GM18499 (cell line): Measurements from ENCODE around the gene ANKRD34B.

Experiments
- ATAC-seq: cut with Tn5 transposase; IDR thresholded peaks from one replicate; pipeline ENCODE4 v1.9.1; 2021; ENCODE audit warnings: moderate number of reproducible peaks; ENCODE audit not compliant: insufficient read depth, unreplicated experiment

The ANKRD34B gene

DNA sequence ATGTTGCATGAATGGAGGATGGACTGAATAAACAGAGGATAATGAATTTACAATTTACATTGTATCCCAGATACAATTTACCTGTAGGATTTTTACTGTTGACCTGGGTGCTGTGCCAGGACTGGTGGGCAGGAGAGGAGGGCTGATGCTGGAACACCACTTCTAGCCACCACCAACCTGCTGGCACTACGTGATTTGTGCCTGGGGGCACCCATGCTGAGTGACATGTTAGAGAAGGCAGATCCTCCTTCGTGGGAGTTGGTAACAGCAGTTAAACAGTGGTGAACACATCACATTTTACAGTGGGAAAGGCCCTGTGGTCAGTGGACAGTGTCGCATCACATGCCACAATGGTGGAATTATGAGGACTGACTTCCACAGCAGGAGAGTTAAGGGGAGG lies 3.0 kb upstream of the ANKRD34B start:
- ATAC-seq, result no peak

DNA sequence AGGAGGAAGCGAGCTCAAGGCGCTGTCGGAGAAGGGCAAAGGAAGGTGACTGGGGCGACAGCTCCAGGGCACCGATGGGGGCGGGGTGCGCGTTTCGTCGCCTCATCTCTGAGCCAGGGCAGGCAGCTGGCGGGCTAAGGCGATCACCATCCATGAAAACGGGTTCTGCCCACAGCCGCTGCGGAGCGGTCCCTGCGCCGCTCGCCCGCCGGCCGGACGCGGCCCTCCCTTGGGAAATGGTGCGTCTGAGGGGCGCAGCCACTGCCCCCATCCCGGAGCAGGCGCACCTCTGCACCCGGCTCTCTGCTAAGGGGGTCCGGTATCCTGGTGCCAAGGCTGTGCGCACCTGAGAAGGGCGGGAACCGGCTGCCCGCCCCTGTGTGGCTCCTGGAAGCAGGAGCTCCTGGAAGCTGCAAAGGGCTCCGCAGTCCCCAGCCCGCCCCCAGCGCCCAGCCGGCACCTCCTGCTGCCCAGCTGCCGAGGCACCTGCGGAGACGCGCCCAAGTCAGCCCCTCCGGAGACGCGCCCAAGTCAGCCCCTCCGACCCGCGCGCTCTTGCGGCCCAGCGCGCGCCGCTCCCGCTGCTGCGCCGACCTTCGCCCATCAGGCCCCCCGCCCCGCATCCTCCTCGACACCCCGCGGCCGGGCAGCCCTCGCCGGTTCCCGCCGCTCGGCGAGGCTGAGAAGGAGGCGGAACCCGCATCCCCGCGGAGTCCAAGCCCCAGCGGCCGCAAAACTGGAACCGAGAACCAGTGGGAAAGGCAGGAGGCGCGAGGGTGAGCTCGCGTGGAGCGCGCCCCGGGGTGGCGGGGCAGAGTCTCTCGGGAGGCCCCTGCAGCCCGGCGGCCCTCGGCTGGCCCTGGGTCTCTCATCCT lies 757 bp downstream of the ANKRD34B start:
- no peak for ATAC-seq

- ATAC-seq, result no peak
Observed at GRCh38 chr5:80568251-80568650, 1.8 kb downstream of the ANKRD34B start.

- no peak for ATAC-seq
Observed at GRCh38 chr5:80566711-80567259, 3.3 kb downstream of the ANKRD34B start.

DNA sequence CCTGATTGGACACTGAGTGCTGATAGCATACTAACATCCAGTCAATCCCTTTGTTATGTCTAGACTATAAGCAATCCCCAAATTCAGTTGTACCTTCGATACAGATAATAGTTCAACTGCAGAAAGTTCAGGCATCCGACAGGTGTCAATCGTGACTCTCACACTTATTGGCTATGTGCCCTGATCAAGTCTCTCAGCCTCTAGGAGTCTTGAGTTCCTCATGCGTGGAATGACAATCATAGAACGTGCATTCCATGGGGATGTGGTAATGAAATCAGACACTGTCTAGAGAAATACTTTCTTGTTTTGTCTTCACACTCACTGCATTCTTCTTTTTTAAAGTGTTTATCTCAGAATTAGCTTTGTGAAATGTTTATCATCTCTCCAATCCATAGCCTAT lies 4.8 kb downstream of the ANKRD34B start:
- no peak for ATAC-seq

- ATAC-seq, result no peak
Observed at GRCh38 chr5:80559244-80559643, 10.8 kb downstream of the ANKRD34B start.

DNA sequence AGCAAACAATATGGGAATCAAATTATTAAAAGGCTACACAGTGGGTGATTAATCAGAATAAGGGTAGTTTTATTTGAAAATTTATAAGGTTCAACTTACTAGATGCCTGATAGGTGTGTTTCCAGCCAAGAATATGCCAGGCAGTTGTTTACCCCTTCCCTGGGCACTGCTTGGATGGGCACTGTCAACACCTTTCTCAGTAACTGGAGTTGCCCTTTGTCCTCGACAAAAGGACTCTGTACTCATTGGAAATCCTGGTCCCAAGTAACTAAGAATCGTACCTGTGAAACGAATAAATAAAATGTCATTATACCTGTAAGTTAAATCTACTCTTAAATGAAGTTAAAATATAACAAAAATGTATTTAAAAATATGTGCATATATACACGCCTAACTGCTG lies 15.0 kb downstream of the ANKRD34B start:
- ATAC-seq, result no peak

DNA sequence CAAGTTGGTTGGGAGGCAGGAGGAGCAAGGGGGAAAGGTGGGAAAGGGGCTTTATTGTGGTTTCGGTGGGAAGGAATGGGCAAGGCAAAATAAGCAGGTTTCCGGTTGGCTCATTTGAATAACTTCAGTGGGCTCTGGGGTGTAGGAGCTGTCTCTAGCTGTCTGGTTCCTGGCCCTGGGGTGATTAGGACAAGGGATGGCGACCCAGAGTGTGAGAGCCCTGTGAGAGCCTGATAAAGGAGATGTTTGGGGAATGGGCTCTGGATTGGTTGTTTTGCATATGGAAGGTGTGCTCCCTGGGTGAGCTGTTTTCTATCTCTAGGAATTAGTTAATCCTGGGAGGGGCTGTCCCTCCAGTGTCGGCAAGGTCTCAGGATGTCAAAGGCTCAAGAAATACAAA lies 15.4 kb downstream of the ANKRD34B start:
- ATAC-seq, result no peak

DNA sequence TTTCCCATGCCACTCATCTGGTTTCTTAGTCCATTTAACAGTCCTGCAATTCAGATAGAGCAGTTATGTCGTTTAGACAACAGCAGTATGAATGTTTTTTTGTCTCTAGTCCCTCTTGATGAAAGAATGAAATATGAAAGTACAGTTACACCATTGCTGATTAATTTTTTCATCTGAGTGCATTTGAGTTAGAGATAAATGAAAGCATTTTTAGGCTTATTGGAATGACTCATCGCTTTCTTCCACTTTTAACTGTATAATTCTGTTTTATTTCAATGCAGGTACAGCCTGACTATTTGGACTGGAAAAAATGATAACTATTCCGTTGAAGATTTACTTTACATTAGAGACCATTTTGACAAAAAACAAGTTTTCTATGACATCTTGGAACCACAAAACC lies 28.7 kb downstream of the ANKRD34B start:
- ATAC-seq, result no peak

- ATAC-seq, result no peak
Observed at GRCh38 chr5:80540691-80541090, 29.4 kb downstream of the ANKRD34B start.

- no peak for ATAC-seq
Observed at GRCh38 chr5:80516826-80517225, 53.3 kb downstream of the ANKRD34B start.

DNA sequence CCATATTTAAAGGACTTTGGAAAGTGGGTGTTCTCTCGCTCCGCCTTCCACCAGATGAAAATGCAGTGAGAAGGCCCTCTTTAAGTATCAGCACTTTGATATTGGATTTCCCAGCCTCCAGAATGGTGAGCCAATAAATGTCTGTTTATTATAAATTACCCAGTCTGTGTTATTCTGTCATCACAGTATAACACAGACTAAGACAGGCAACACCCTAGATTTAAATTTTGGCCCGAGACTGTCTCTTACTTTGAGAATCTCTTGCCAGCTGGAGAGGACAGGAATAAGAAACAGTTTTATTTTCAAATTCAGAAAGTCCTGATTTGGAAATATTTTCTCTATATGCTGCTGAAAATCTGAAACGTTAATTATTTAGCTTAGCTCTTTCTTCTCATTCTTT lies 60.7 kb downstream of the ANKRD34B start:
- no peak for ATAC-seq

- ATAC-seq, result no peak
Observed at GRCh38 chr5:80508844-80509243, 61.2 kb downstream of the ANKRD34B start.

- ATAC-seq, result no peak
Observed at GRCh38 chr5:80507663-80508062, 62.4 kb downstream of the ANKRD34B start.
